Measurements from ENCODE around the gene FITM1. TPM values are rescaled to one million over a fixed set of nuclear protein-coding genes. Genes with fewer than 3 reads are reported as not detected.

FITM1 gene
- total and polyA plus RNA-seq, 2 donors (not counting 1 experiment from before 2014, with no cell fraction given), result not detected

DNA sequence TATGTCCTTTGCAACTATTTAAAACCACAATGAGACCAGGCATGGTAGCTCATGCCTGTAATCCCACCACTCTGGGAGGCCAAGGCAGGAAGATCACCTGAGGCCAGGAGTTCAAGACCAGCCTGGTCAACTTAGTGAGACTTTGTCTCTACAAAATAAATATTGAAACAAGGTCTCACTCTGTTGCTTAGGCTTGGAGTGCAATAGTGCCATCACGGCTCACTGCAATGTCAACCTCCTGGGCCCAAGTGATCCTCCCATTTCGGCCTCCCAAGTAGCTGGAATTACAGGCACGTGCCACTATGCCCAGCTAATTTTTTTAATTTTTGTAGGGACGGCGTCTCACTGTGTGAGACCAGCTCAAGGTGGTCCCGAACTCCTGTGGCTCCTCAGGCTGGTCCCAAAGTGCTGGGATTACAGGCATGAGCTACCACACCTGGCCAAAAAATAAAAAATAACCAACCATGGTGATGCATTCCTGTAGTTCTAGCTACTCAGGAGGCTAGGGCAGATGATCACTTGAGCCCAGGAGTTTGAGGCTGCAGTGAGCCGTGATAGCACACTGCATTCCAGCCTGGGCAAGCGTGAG lies 955 bp upstream of the FITM1 start:
- H3K9me3 ChIP-seq (ENCODE audit: control insufficient read depth, insufficient read depth, low read depth, low read length), result no peaks in the 10 kb centered on the region
- H3K27me3 ChIP-seq (ENCODE audit: control insufficient read depth, insufficient read depth, low read length), result no peaks in the 10 kb centered on the region
- H3K9ac ChIP-seq (ENCODE audit: insufficient read depth, low read length), result no peak overlapping the region
- TF ChIP-seq CTCF (conservative IDR thresholded peaks at IDR 0.05 in 1 of 2, IDR thresholded peaks at IDR 0.05 in 1 of 2; ENCODE audit: low read depth in 1 of 2, low read length in 2 of 2) (no peak), EZH2 (IDR thresholded peaks at IDR 0.05; ENCODE audit: low read length, missing control alignments) (no peak)
- H3K4me2 ChIP-seq (ENCODE audit: extremely low read depth, insufficient read depth, low read length), result no peak overlapping the region
- H3K79me2 ChIP-seq (ENCODE audit: control insufficient read depth, insufficient read depth, low read length), result no peaks in the 10 kb centered on the region
- H2AFZ ChIP-seq (ENCODE audit: low read length), result no peak overlapping the region
- H3K4me1 ChIP-seq (ENCODE audit: control insufficient read depth, extremely low read depth, insufficient read depth, low read length), result no peaks in the 10 kb centered on the region
- DNase-seq (ENCODE audit: low read depth in 2 of 2), result no peak
- H3K4me3 ChIP-seq (replicated peaks in 1 of 4; ENCODE audit: control extremely low read depth in 1 of 4, insufficient read depth in 1 of 4, low read depth in 3 of 4, low read length in 4 of 4), result no peak overlapping the region
- H4K20me1 ChIP-seq (ENCODE audit: control insufficient read depth, extremely low read depth, insufficient read depth, low read length), result no peaks in the 10 kb centered on the region
- H3K36me3 ChIP-seq (ENCODE audit: control insufficient read depth, insufficient read depth, low read length), result no peaks in the 10 kb centered on the region
- H3K27ac ChIP-seq (ENCODE audit: insufficient read depth, low read length), result no peak overlapping the region

DNA sequence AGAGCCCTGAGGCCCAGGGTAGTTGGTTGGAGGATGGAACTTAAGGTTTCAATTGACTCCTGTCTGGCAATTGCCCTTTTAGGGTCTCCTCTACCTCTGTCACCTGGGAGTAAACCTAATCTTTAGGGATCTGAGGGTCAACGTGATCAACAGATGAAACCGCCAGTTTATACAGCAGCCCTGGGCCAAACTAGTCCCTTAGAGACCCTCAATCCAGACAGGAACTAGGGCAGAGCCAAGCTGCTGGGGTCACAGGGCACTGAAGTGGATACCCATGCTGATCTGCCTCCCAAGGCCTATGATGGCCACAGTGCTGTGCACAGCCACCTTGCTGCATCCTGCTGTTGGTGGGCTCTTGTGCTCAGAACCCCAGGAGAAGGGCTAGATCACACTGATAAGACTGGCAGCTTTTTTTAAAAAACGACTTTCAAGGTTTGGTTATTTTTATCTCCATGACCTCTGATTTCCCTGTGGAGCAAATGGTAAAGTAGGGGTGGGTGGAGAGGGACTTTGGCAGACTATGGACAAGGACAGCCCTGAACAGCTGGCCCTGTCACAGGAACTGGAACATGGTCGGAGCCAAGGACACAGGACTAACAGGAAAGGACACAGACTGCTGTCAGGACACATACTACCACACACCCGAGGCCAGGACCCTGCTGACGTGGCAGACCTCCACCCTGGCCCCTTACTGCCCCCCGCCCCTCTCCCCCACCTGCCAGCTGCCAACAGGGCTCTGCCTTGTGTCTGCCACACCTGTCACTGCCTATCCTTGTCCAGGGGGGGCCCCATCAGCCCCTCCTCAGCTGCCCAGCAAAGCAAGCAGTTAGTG lies 474 bp downstream of the FITM1 start:
- Histone ChIP-seq H3K27ac (ENCODE audit: insufficient read depth, low read length) (no peak overlapping the region), H3K36me3 (ENCODE audit: control insufficient read depth, insufficient read depth, low read length) (no peaks in the 10 kb centered on the region), H3K4me3 (replicated peaks in 1 of 4; ENCODE audit: control extremely low read depth in 1 of 4, insufficient read depth in 1 of 4, low read depth in 3 of 4, low read length in 4 of 4) (no peak overlapping the region), H3K27me3 (ENCODE audit: control insufficient read depth, insufficient read depth, low read length) (no peaks in the 10 kb centered on the region), H3K79me2 (ENCODE audit: control insufficient read depth, insufficient read depth, low read length) (no peaks in the 10 kb centered on the region), H3K9me3 (ENCODE audit: control insufficient read depth, insufficient read depth, low read depth, low read length) (no peaks in the 10 kb centered on the region), H2AFZ (ENCODE audit: low read length) (no peak overlapping the region), H4K20me1 (ENCODE audit: control insufficient read depth, extremely low read depth, insufficient read depth, low read length) (no peaks in the 10 kb centered on the region), H3K4me2 (ENCODE audit: extremely low read depth, insufficient read depth, low read length) (no peak overlapping the region), H3K9ac (ENCODE audit: insufficient read depth, low read length) (no peak overlapping the region), H3K4me1 (ENCODE audit: control insufficient read depth, extremely low read depth, insufficient read depth, low read length) (no peaks in the 10 kb centered on the region)
- TF ChIP-seq EZH2 (IDR thresholded peaks at IDR 0.05; ENCODE audit: low read length, missing control alignments) (no peak), CTCF (conservative IDR thresholded peaks at IDR 0.05 in 1 of 2, IDR thresholded peaks at IDR 0.05 in 1 of 2; ENCODE audit: low read depth in 1 of 2, low read length in 2 of 2) (no peak)
- DNase-seq (ENCODE audit: low read depth in 2 of 2), result no peak

- Histone ChIP-seq H3K9me3 (ENCODE audit: control insufficient read depth, insufficient read depth, low read depth, low read length) (no peaks in the 10 kb centered on the region), H3K4me1 (ENCODE audit: control insufficient read depth, extremely low read depth, insufficient read depth, low read length) (no peaks in the 10 kb centered on the region), H3K4me3 (replicated peaks in 1 of 4; ENCODE audit: control extremely low read depth in 1 of 4, insufficient read depth in 1 of 4, low read depth in 3 of 4, low read length in 4 of 4) (no peak overlapping the region), H4K20me1 (ENCODE audit: control insufficient read depth, extremely low read depth, insufficient read depth, low read length) (no peaks in the 10 kb centered on the region), H3K4me2 (ENCODE audit: extremely low read depth, insufficient read depth, low read length) (no peak overlapping the region), H3K36me3 (ENCODE audit: control insufficient read depth, insufficient read depth, low read length) (no peaks in the 10 kb centered on the region), H3K27me3 (ENCODE audit: control insufficient read depth, insufficient read depth, low read length) (no peaks in the 10 kb centered on the region), H3K27ac (ENCODE audit: insufficient read depth, low read length) (no peak overlapping the region), H3K9ac (ENCODE audit: insufficient read depth, low read length) (no peak overlapping the region), H2AFZ (ENCODE audit: low read length) (no peak overlapping the region), H3K79me2 (ENCODE audit: control insufficient read depth, insufficient read depth, low read length) (peaks cover 4% of the 10 kb centered on the region)
- no peak for DNase-seq (ENCODE audit: low read depth in 2 of 2)
- TF ChIP-seq CTCF (conservative IDR thresholded peaks at IDR 0.05 in 1 of 2, IDR thresholded peaks at IDR 0.05 in 1 of 2; ENCODE audit: low read depth in 1 of 2, low read length in 2 of 2) (no peak), EZH2 (IDR thresholded peaks at IDR 0.05; ENCODE audit: low read length, missing control alignments) (no peak)
Observed at GRCh38 chr14:24131549-24131966, 1.1 kb downstream of the FITM1 start.

All from fibroblast of lung (primary cell).